T-helper 2 cell treated with Interferon-gamma antibody and Interleukin-4, amounts not matched to agents 5 μg/mL and 100 μg/mL, for 36 hours (primary cell): ENCODE results near the gene SEPSECS.
"Not testable (repeated sequence)": the region's sequence is repeated elsewhere in the genome, so short reads cannot be mapped to it uniquely, and the experiment has no call there.

ENCODE experiments used
- DNase-seq: peaks from one replicate; pipeline ENCODE4 v3.0.0; 2021; ENCODE audit warnings: low spot score
- H3K27ac Mint-ChIP-seq: one replicate; pipeline ENCODE4 v1.8.0; 2021; ENCODE audit warnings: mild to moderate bottlenecking, mixed read lengths
- H3K27me3 Mint-ChIP-seq: one replicate; pipeline ENCODE4 v1.8.0; 2021; ENCODE audit warnings: low read depth, mixed read lengths
- H3K36me3 Mint-ChIP-seq: one replicate; pipeline ENCODE4 v1.8.0; 2021; ENCODE audit warnings: low read depth, mixed read lengths
- H3K4me1 Mint-ChIP-seq: one replicate; pipeline ENCODE4 v1.8.0; 2021; ENCODE audit warnings: low read depth, mixed read lengths
- H3K4me3 Mint-ChIP-seq: one replicate; pipeline ENCODE4 v1.8.0; 2022; ENCODE audit warnings: mild to moderate bottlenecking, moderate library complexity, mixed read lengths
- H3K9me3 Mint-ChIP-seq: one replicate; pipeline ENCODE4 v1.8.0; 2021; ENCODE audit warnings: mixed read lengths

Gene SEPSECS

GRCh38 chr4:25096251-25096980 is 63.8 kb downstream of the SEPSECS start:
- no peaks in the 10 kb centered on the region for H3K36me3 Mint-ChIP-seq
- no peak overlapping the region for H3K4me3 Mint-ChIP-seq
- no peak overlapping the region for H3K27ac Mint-ChIP-seq
- H3K9me3 Mint-ChIP-seq = peaks cover 11% of the 10 kb centered on the region
- H3K27me3 Mint-ChIP-seq = peaks cover 11% of the 10 kb centered on the region
- H3K4me1 Mint-ChIP-seq = peaks cover 4% of the 10 kb centered on the region
- DNase-seq = no peak

- Mint-ChIP-seq H3K4me3 (no peak overlapping the region), H3K27me3 (peaks cover 13% of the 10 kb centered on the region), H3K36me3 (no peaks in the 10 kb centered on the region), H3K27ac (no peak overlapping the region), H3K9me3 (peaks cover 7% of the 10 kb centered on the region), H3K4me1 (no peaks in the 10 kb centered on the region)
- no peak for DNase-seq
Measured at GRCh38 chr4:25095837-25096236, 64.4 kb downstream of the SEPSECS start.

GRCh38 chr4:25092139-25092538 is 68.1 kb downstream of the SEPSECS start:
- Mint-ChIP-seq H3K36me3 (no peaks in the 10 kb centered on the region), H3K27ac (no peak overlapping the region), H3K4me3 (no peak overlapping the region), H3K27me3 (peaks cover 38% of the 10 kb centered on the region), H3K9me3 (peaks cover 7% of the 10 kb centered on the region), H3K4me1 (peaks cover 10% of the 10 kb centered on the region)
- DNase-seq = no peak

GRCh38 chr4:25090516-25090915 is 69.7 kb downstream of the SEPSECS start:
- H3K4me3 Mint-ChIP-seq = no peak overlapping the region
- H3K36me3 Mint-ChIP-seq = no peaks in the 10 kb centered on the region
- DNase-seq = no peak
- H3K27me3 Mint-ChIP-seq = peaks cover 45% of the 10 kb centered on the region
- peaks cover 10% of the 10 kb centered on the region for H3K4me1 Mint-ChIP-seq
- no peak overlapping the region for H3K27ac Mint-ChIP-seq
- peaks cover 7% of the 10 kb centered on the region for H3K9me3 Mint-ChIP-seq

- H3K36me3 Mint-ChIP-seq = no peaks in the 10 kb centered on the region
- peaks cover 3% of the 10 kb centered on the region for H3K9me3 Mint-ChIP-seq
- H3K27me3 Mint-ChIP-seq = peaks cover 45% of the 10 kb centered on the region
- H3K4me3 Mint-ChIP-seq = peak overlapping the region; percentile 24
- H3K4me1 Mint-ChIP-seq = peaks cover 10% of the 10 kb centered on the region
- H3K27ac Mint-ChIP-seq = no peak overlapping the region
- no peak for DNase-seq
Measured at GRCh38 chr4:25089051-25089763, 71.0 kb downstream of the SEPSECS start.

GRCh38 chr4:25088093-25088952 is 71.9 kb downstream of the SEPSECS start:
- peaks cover 10% of the 10 kb centered on the region for H3K4me1 Mint-ChIP-seq
- H3K4me3 Mint-ChIP-seq = peak overlapping the region; percentile 24
- H3K9me3 Mint-ChIP-seq = no peaks in the 10 kb centered on the region
- H3K27me3 Mint-ChIP-seq = peaks cover 45% of the 10 kb centered on the region
- DNase-seq = no peak
- no peak overlapping the region for H3K27ac Mint-ChIP-seq
- no peaks in the 10 kb centered on the region for H3K36me3 Mint-ChIP-seq

GRCh38 chr4:25085671-25086070 is 74.6 kb downstream of the SEPSECS start:
- Mint-ChIP-seq H3K36me3 (no peaks in the 10 kb centered on the region), H3K9me3 (no peaks in the 10 kb centered on the region), H3K27me3 (peaks cover 37% of the 10 kb centered on the region), H3K4me3 (no peak overlapping the region), H3K4me1 (peaks cover 10% of the 10 kb centered on the region), H3K27ac (no peak overlapping the region)
- DNase-seq = no peak

GRCh38 chr4:25083441-25083840 is 76.8 kb downstream of the SEPSECS start:
- H3K27me3 Mint-ChIP-seq = peaks cover 19% of the 10 kb centered on the region
- not testable (repeated sequence) for H3K36me3 Mint-ChIP-seq, H3K27ac Mint-ChIP-seq, H3K4me1 Mint-ChIP-seq, DNase-seq, H3K9me3 Mint-ChIP-seq, H3K4me3 Mint-ChIP-seq

- Mint-ChIP-seq H3K9me3 (no peaks in the 10 kb centered on the region), H3K27ac (no peak overlapping the region), H3K27me3 (peaks cover 9% of the 10 kb centered on the region), H3K4me1 (no peaks in the 10 kb centered on the region), H3K4me3 (no peak overlapping the region), H3K36me3 (no peaks in the 10 kb centered on the region)
- DNase-seq = no peak
Measured at GRCh38 chr4:25081866-25082471, 78.3 kb downstream of the SEPSECS start.

- Mint-ChIP-seq H3K4me1 (no peaks in the 10 kb centered on the region), H3K27ac (no peak overlapping the region), H3K27me3 (peaks cover 3% of the 10 kb centered on the region), H3K4me3 (no peak overlapping the region), H3K9me3 (no peaks in the 10 kb centered on the region), H3K36me3 (no peaks in the 10 kb centered on the region)
- DNase-seq = no peak
Measured at GRCh38 chr4:25080571-25080970, 79.7 kb downstream of the SEPSECS start.

- no peaks in the 10 kb centered on the region for H3K9me3 Mint-ChIP-seq
- H3K36me3 Mint-ChIP-seq = no peaks in the 10 kb centered on the region
- H3K4me1 Mint-ChIP-seq = no peaks in the 10 kb centered on the region
- peaks cover 3% of the 10 kb centered on the region for H3K27me3 Mint-ChIP-seq
- H3K4me3 Mint-ChIP-seq = no peak overlapping the region
- H3K27ac Mint-ChIP-seq = no peak overlapping the region
- no peak for DNase-seq
Measured at GRCh38 chr4:25078523-25078922, 81.7 kb downstream of the SEPSECS start.

GRCh38 chr4:25076625-25077398 is 83.4 kb downstream of the SEPSECS start:
- Mint-ChIP-seq H3K36me3 (no peaks in the 10 kb centered on the region), H3K9me3 (no peaks in the 10 kb centered on the region), H3K4me3 (no peak overlapping the region), H3K4me1 (no peaks in the 10 kb centered on the region), H3K27ac (no peak overlapping the region), H3K27me3 (peaks cover 3% of the 10 kb centered on the region)
- DNase-seq = no peak

- H3K27me3 Mint-ChIP-seq = peaks cover 3% of the 10 kb centered on the region
- no peak for DNase-seq
- H3K4me3 Mint-ChIP-seq = no peak overlapping the region
- H3K36me3 Mint-ChIP-seq = no peaks in the 10 kb centered on the region
- no peaks in the 10 kb centered on the region for H3K9me3 Mint-ChIP-seq
- no peak overlapping the region for H3K27ac Mint-ChIP-seq
- no peaks in the 10 kb centered on the region for H3K4me1 Mint-ChIP-seq
Measured at GRCh38 chr4:25075851-25076250, 84.4 kb downstream of the SEPSECS start.
